ENCODE data around the gene TMEM178B. TPM values are rescaled to one million over a fixed set of nuclear protein-coding genes. Genes with fewer than 3 reads are reported as not detected.

Gene TMEM178B
- polyA plus RNA-seq, 1 experiment, result 0.01 TPM

DNA sequence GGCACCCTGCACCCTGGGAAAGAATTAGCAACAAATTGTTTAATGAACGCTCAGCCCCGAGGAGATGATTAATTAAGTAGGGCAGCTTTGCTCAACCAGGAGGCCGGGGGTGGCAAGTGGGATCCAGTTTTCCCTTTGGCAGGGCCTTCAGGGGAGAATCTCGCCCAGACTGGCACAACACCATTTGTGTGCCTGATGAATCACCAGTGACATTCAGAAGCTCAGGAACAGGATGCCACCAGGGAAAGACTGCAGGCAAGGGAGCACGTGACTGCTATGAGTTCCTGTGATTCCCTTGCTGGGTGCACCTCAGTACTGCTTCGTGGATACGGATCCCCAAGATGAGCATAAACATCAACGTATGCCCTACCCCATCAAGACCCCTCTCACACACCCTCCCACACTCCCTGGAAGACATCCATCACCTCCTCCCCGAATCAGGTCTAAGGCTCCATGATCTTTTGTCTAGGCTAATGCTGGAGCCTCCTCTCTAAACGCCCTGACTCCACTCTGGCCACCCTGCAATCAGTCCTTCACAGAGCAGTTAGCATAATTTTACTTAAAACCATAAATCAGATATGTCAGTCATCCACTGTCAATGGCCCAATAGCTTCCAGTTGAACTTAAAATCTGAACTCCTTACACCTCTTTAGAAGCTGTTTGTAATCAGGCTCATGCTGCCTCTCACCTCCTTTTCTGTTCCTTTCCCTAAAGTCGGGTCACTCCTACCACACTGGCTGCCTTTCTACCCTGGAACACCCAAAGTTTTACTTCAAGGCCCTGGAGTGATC is 368.2 kb downstream of the TMEM178B start:
- no peak overlapping the region for H3K27ac ChIP-seq (ENCODE audit: low read depth, low read length)
- H3K27me3 ChIP-seq (ENCODE audit: control insufficient read depth, insufficient read depth, low read length), result no peaks in the 10 kb centered on the region
- POLR2A ChIA-PET, result no interaction called here
- no peak for DNase-seq (ENCODE audit: low read depth, low spot score)
- no peak overlapping the region for H3K4me3 ChIP-seq (ENCODE audit: low read depth, low read length)
- peaks cover 6% of the 10 kb centered on the region for H3K9me3 ChIP-seq (ENCODE audit: control insufficient read depth, insufficient read depth, low read length)
- TF ChIP-seq, protein P1, sequence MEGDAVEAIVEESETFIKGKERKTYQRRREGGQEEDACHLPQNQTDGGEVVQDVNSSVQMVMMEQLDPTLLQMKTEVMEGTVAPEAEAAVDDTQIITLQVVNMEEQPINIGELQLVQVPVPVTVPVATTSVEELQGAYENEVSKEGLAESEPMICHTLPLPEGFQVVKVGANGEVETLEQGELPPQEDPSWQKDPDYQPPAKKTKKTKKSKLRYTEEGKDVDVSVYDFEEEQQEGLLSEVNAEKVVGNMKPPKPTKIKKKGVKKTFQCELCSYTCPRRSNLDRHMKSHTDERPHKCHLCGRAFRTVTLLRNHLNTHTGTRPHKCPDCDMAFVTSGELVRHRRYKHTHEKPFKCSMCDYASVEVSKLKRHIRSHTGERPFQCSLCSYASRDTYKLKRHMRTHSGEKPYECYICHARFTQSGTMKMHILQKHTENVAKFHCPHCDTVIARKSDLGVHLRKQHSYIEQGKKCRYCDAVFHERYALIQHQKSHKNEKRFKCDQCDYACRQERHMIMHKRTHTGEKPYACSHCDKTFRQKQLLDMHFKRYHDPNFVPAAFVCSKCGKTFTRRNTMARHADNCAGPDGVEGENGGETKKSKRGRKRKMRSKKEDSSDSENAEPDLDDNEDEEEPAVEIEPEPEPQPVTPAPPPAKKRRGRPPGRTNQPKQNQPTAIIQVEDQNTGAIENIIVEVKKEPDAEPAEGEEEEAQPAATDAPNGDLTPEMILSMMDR (IDR thresholded peaks at IDR 0.05; ENCODE audit: low read depth, low read length), result no peak
- CTCF ChIA-PET, result no interaction called here

DNA sequence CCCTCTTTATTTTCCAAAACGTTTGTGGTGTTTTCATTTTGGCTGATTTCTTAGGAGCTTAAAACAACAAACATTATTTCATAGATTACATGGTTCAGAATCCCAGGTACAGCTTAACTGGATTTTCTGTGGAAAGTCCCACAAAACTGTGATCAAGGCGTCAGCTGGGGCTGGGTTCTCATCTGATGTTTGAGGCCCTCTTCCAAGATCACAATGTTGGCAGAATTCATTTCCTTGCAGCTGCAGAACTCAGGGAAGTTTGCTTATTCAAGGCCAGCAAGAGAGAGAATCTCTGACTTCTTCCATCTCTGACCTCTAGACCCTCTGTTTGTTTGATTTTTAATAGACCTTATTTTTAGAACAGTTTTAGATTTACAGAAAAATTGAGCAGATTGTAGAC is 368.9 kb downstream of the TMEM178B start:
- no peak for DNase-seq (ENCODE audit: low read depth, low spot score)
- CTCF ChIA-PET, result no interaction called here
- Histone ChIP-seq H3K27ac (ENCODE audit: low read depth, low read length) (no peak overlapping the region), H3K27me3 (ENCODE audit: control insufficient read depth, insufficient read depth, low read length) (no peaks in the 10 kb centered on the region), H3K9me3 (ENCODE audit: control insufficient read depth, insufficient read depth, low read length) (peaks cover 4% of the 10 kb centered on the region), H3K4me3 (ENCODE audit: low read depth, low read length) (no peak overlapping the region)
- TF ChIP-seq, protein P1 (IDR thresholded peaks at IDR 0.05; ENCODE audit: low read depth, low read length), result no peak
- POLR2A ChIA-PET, result no interaction called here

DNA sequence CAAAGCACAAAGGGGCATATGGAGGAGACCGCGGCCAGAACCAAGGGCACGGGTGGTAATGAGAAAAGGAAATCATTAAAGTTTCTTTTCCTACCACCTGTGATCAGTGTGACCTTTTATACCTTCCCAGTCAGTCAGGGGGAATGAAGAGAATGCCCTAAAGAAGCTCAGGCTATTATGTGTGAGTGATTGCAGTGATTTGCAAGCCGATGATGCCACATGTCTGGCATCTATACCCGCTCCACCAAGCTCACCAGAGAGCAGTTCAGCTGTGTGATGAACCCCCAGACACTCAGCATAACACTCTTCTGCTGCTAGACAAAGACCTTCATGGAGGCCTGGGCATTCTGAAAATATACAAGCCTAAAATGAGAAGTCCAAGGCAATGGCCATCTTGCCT is 371.1 kb downstream of the TMEM178B start:
- DNase-seq (ENCODE audit: low read depth, low spot score), result no peak
- Histone ChIP-seq H3K9me3 (ENCODE audit: control insufficient read depth, insufficient read depth, low read length) (peaks cover 12% of the 10 kb centered on the region), H3K4me3 (ENCODE audit: low read depth, low read length) (no peak overlapping the region), H3K27me3 (ENCODE audit: control insufficient read depth, insufficient read depth, low read length) (no peaks in the 10 kb centered on the region), H3K27ac (ENCODE audit: low read depth, low read length) (no peak overlapping the region)
- ChIA-PET POLR2A (no interaction called here), CTCF (no interaction called here)
- TF ChIP-seq, protein P1 (IDR thresholded peaks at IDR 0.05; ENCODE audit: low read depth, low read length), result no peak

DNA sequence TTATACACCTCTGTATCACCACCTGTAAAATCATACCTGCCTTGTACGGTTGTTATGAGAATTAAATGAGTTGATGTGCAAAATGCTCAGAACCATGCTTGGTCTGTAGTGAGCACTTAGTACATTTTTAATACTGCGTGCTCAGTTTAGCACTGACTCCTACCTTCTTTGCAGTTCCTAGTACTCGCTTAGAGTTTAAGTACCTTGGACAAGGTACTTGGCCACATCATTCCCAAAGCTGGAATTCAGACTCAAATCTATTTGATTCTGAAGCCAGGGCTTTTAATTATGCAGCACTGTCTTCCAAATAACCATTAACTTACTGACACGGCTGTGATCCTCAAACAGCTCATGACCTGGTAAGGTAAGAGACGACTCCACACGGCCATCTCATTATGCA is 377.4 kb downstream of the TMEM178B start:
- ChIA-PET CTCF (no interaction called here), POLR2A (no interaction called here)
- H3K27me3 ChIP-seq (ENCODE audit: control insufficient read depth, insufficient read depth, low read length), result no peaks in the 10 kb centered on the region
- no peak overlapping the region for H3K27ac ChIP-seq (ENCODE audit: low read depth, low read length)
- TF ChIP-seq, protein P1 (IDR thresholded peaks at IDR 0.05; ENCODE audit: low read depth, low read length), result no peak
- no peak overlapping the region for H3K4me3 ChIP-seq (ENCODE audit: low read depth, low read length)
- peaks cover 12% of the 10 kb centered on the region for H3K9me3 ChIP-seq (ENCODE audit: control insufficient read depth, insufficient read depth, low read length)
- DNase-seq (ENCODE audit: low read depth, low spot score), result no peak

DNA sequence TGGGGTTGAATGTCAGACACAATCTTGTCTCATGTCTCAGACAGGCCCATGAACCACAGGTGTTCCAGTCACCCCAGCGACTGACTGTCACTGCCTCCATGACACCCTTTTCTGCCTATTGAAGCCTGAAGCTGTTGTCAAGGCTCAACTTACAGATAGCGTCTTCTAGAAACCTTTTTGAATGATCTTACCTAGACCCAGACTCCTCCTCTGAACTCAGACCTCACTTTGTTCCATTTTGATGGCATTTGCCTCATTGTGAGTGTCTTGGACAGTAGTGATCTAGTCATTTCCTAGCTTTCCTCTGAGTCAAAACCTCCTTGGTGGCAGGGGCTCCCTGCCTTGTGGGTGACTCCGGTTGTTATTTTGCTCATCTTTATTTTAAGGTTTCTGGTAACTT is 379.0 kb downstream of the TMEM178B start:
- ChIA-PET CTCF (no interaction called here), POLR2A (no interaction called here)

More for the DNA sequence above, 379.0 kb downstream of the TMEM178B start:
- H3K9me3 ChIP-seq (ENCODE audit: control insufficient read depth, insufficient read depth, low read length), result peaks cover 8% of the 10 kb centered on the region
- DNase-seq (ENCODE audit: low read depth, low spot score), result no peak
- H3K27me3 ChIP-seq (ENCODE audit: control insufficient read depth, insufficient read depth, low read length), result no peaks in the 10 kb centered on the region
- TF ChIP-seq, protein P1 (IDR thresholded peaks at IDR 0.05; ENCODE audit: low read depth, low read length), result no peak
- H3K27ac ChIP-seq (ENCODE audit: low read depth, low read length), result no peak overlapping the region
- no peak overlapping the region for H3K4me3 ChIP-seq (ENCODE audit: low read depth, low read length)
